Thyroid gland (tissue), 4 donors: Measurements from ENCODE around the gene KIF18B.

Source experiments
- CTCF ChIP-seq, 6 experiments: fragments of 200-600 bp in 3 of 6; fragments of 450-650 bp in 3 of 6; sonication (generic) in 3 of 6; IDR thresholded peaks; one replicate each; pipeline ENCODE4 v1.5.1; 2016 to 2019; ENCODE audit warnings: antibody characterized with exemption in 6 of 6, mild to moderate bottlenecking in 2 of 6, inconsistent platforms in 1 of 6, moderate library complexity in 1 of 6
- POLR2A ChIP-seq, 2 donors: fragments of 450-650 bp; IDR thresholded peaks; one replicate each; pipeline ENCODE4 v1.6.1; 2017; ENCODE audit warnings: antibody characterized with exemption in 2 of 2, mild to moderate bottlenecking in 2 of 2, moderate library complexity in 1 of 2

GRCh38 chr17:44908761-44909326 lies 38.7 kb downstream of the KIF18B start:
- TF ChIP-seq POLR2A (IDR thresholded peaks at IDR 0.05) (no peak), CTCF (IDR thresholded peaks at IDR 0.05) (no peak)
